PC-9 (cell line): ENCODE measurements around the gene CDIP1. TPM values are rescaled to one million over a fixed set of nuclear protein-coding genes. Genes with fewer than 3 reads are reported as not detected.

Experiments
- BruUV-seq: library from RNA; stranded (reverse); fragments of 400-500 nt; replicated peaks from 2 replicates; lab custom pipeline; 2021; lab: Mats Ljungman, UMichigan
- CTCF ChIA-PET: fragments of 300-600 bp; sonication (Branson Sonifier 250); formaldehyde crosslinking; loops from one replicate; lab custom pipeline; 2022; ENCODE audit warnings: antibody characterized with exemption; lab: Charles Lee
- POLR2A ChIA-PET: fragments of 300-600 bp; sonication (Branson Sonifier 250); formaldehyde crosslinking; loops from one replicate; lab custom pipeline; 2022; ENCODE audit warnings: antibody characterized with exemption; ENCODE audit not compliant: unreplicated experiment; lab: Charles Lee
- DNase-seq, 2 experiments: peaks; one replicate each; pipeline versions ENCODE4 v3.0.0 to v3.0.0-alpha.2; 2015 to 2022; ENCODE audit warnings: mixed read lengths in 1 of 2
- H2AFZ ChIP-seq: fragments of 200-600 bp; sonication (generic); 2 replicates; pipeline ENCODE4 v1.8.1; 2017; ENCODE audit warnings: antibody characterized with exemption
- H3F3A ChIP-seq: fragments of 200-600 bp; sonication (generic); 2 replicates; pipeline ENCODE4 v1.8.1; 2017; ENCODE audit warnings: antibody characterized with exemption, mild to moderate bottlenecking, low read depth; ENCODE audit not compliant: insufficient read depth
- H3K27ac ChIP-seq: fragments of 200-600 bp; sonication (generic); 2 replicates; pipeline ENCODE4 v1.6.1; 2016; ENCODE audit warnings: mixed run types
- H3K27me3 ChIP-seq: fragments of 200-600 bp; sonication (generic); 2 replicates; pipeline ENCODE4 v1.6.1; 2016; ENCODE audit warnings: low read depth, mixed run types; ENCODE audit not compliant: insufficient read depth
- H3K36me3 ChIP-seq: fragments of 200-600 bp; sonication (generic); 2 replicates; pipeline ENCODE4 v1.6.1; 2016; ENCODE audit warnings: low read depth, mixed run types
- H3K4me1 ChIP-seq: fragments of 200-600 bp; sonication (generic); replicated peaks from 2 replicates; pipeline ENCODE4 v1.6.1; 2016; ENCODE audit warnings: mixed run types; ENCODE audit not compliant: insufficient read depth
- H3K4me2 ChIP-seq: fragments of 200-600 bp; sonication (generic); 2 replicates; pipeline ENCODE4 v1.6.1; 2017; ENCODE audit warnings: mixed run types
- H3K4me3 ChIP-seq: fragments of 200-600 bp; sonication (generic); 2 replicates; pipeline ENCODE4 v1.6.1; 2016; ENCODE audit warnings: mixed run types
- H3K79me2 ChIP-seq: fragments of 200-600 bp; sonication (generic); 2 replicates; pipeline ENCODE4 v1.6.1; 2017; ENCODE audit warnings: low read depth, mixed run types
- H3K9me2 ChIP-seq: fragments of 200-600 bp; sonication (generic); 2 replicates; pipeline ENCODE4 v1.8.1; 2017; ENCODE audit warnings: mild to moderate bottlenecking; ENCODE audit not compliant: insufficient read depth
- H3K9me3 ChIP-seq: fragments of 200-600 bp; sonication (generic); 2 replicates; pipeline ENCODE4 v1.8.1; 2016; ENCODE audit warnings: low read depth; ENCODE audit not compliant: insufficient read depth
- H4K20me1 ChIP-seq: fragments of 200-600 bp; sonication (generic); 2 replicates; pipeline ENCODE4 v1.8.1; 2017; ENCODE audit not compliant: insufficient read depth
- CTCF ChIP-seq: fragments of 200-600 bp; sonication (generic); conservative IDR thresholded peaks from 2 replicates; pipeline ENCODE4 v1.6.1; 2017; ENCODE audit warnings: mixed run types, antibody characterized with exemption, mild to moderate bottlenecking, moderate library complexity
- EZH2 ChIP-seq: fragments of 200-600 bp; sonication (generic); IDR thresholded peaks from 2 replicates; pipeline ENCODE4 v1.8.0; 2017; ENCODE audit warnings: antibody characterized with exemption, low read depth
- intact Hi-C: fragments of 100-400 bp; cut with micrococcal nuclease; formaldehyde crosslinking; loops from one replicate; pipeline ENCODE4 v1.10.0; 2022; ENCODE audit not compliant: unreplicated experiment
- total RNA-seq: library from RNA; stranded (reverse); gene quantifications from 2 replicates; pipeline ENCODE4 v1.2.3, GENCODE V29; 2021

Gene CDIP1
- total RNA-seq, 1 experiment from 2014 or later = 10.7 TPM

GRCh38 chr16:4461250-4462085 lies 77.1 kb downstream of the CDIP1 start:
- intact Hi-C loops = no loop called here
- ChIA-PET CTCF (no interaction called here), POLR2A (no interaction called here)
- Histone ChIP-seq H3F3A (peaks cover 80% of the 10 kb centered on the region), H3K79me2 (no peaks in the 10 kb centered on the region), H3K36me3 (peaks cover 4% of the 10 kb centered on the region; the same call in 1 of the 2 replicates), H3K27me3 (no peaks in the 10 kb centered on the region), H3K4me2 (no peak overlapping the region), H4K20me1 (peaks cover 26% of the 10 kb centered on the region), H2AFZ (no peak overlapping the region), H3K9me3 (no peaks in the 10 kb centered on the region), H3K27ac (no peak overlapping the region), H3K4me1 (peaks cover 30% of the 10 kb centered on the region), H3K4me3 (no peak overlapping the region), H3K9me2 (no peaks in the 10 kb centered on the region)
- no peak for DNase-seq
- TF ChIP-seq EZH2 = no peak
- no TSS peak for BruUV-seq

GRCh38 chr16:4460936-4461249 lies 77.7 kb downstream of the CDIP1 start:
- Histone ChIP-seq H3K9me3 (no peaks in the 10 kb centered on the region), H3K4me2 (no peak overlapping the region), H3F3A (peaks cover 80% of the 10 kb centered on the region), H3K4me3 (no peak overlapping the region), H3K79me2 (no peaks in the 10 kb centered on the region), H2AFZ (no peak overlapping the region), H3K9me2 (no peaks in the 10 kb centered on the region), H3K4me1 (peaks cover 29% of the 10 kb centered on the region), H3K27ac (no peak overlapping the region), H3K36me3 (peaks cover 7% of the 10 kb centered on the region; the same call in 1 of the 2 replicates), H3K27me3 (no peaks in the 10 kb centered on the region), H4K20me1 (peaks cover 26% of the 10 kb centered on the region)
- CTCF ChIA-PET = no interaction called here
- no peak for DNase-seq
- intact Hi-C loops = no loop called here
- POLR2A ChIA-PET = no interaction called here
- TF ChIP-seq EZH2 (no peak), CTCF (no peak)
- no TSS peak for BruUV-seq

Other genes with a start within 250 kb of the CDIP1 start
- gene GLIS2, start 222.7 kb downstream of the CDIP1 start, total RNA-seq = 44.2 and 48.3 TPM in 2 replicates
- gene PAM16, start 187.5 kb downstream of the CDIP1 start, total RNA-seq = 95.9 and 110 TPM in 2 replicates
- gene VASN, start 166.9 kb downstream of the CDIP1 start, total RNA-seq = 45.3 and 49.8 TPM in 2 replicates
- 42.1 and 55.4 TPM in 2 replicates for gene CORO7, start 122.2 kb downstream of the CDIP1 start, total RNA-seq
- 58.9 and 66.5 TPM in 2 replicates for gene DNAJA3, start 112.9 kb downstream of the CDIP1 start, total RNA-seq
- 118 and 141 TPM in 2 replicates for gene NMRAL1, start 64.1 kb downstream of the CDIP1 start, total RNA-seq
- 68.1 and 69.5 TPM in 2 replicates for gene HMOX2, start 62.4 kb downstream of the CDIP1 start, total RNA-seq
- gene C16orf96, start 17.6 kb upstream of the CDIP1 start, total RNA-seq = 0.13 and 0.15 TPM in 2 replicates
- 58.4 and 68.7 TPM in 2 replicates for gene UBALD1, start 76.1 kb upstream of the CDIP1 start, total RNA-seq
- 67.9 and 70.4 TPM in 2 replicates for gene MGRN1, start 86.1 kb upstream of the CDIP1 start, total RNA-seq
- 25.7 and 37.5 TPM in 2 replicates for gene NUDT16L1, start 154.8 kb upstream of the CDIP1 start, total RNA-seq
- gene ANKS3, start 195.5 kb upstream of the CDIP1 start, total RNA-seq = 32.8 and 35.0 TPM in 2 replicates
- gene DNAAF8, start 195.8 kb upstream of the CDIP1 start, total RNA-seq = 1.8 and 2.4 TPM in 2 replicates
- gene ZNF500, start 228.4 kb upstream of the CDIP1 start, total RNA-seq = 28.8 and 29.2 TPM in 2 replicates
- gene SEPTIN12, start 249.6 kb upstream of the CDIP1 start, total RNA-seq = not detected in 2 replicates